Measurements from ENCODE around the gene MYO16. TPM values are rescaled to one million over a fixed set of nuclear protein-coding genes. Genes with fewer than 3 reads are reported as not detected.

MYO16 gene
- total RNA-seq, 1 experiment from 2014 or later, result not detected

- no peak overlapping the region for H3K4me3 Mint-ChIP-seq
- no peaks in the 10 kb centered on the region for H3K9me3 Mint-ChIP-seq
Measured at GRCh38 chr13:109074436-109074835, 445.0 kb downstream of the MYO16 start.

More at GRCh38 chr13:109074436-109074835, 445.0 kb downstream of the MYO16 start:
- H3K18ac ChIP-seq (ENCODE audit: insufficient read length, low read depth, low read length), result no peak overlapping the region
- H2BK12ac ChIP-seq (ENCODE audit: insufficient read length, low read depth, low read length), result no peak overlapping the region
- H3K14ac ChIP-seq (ENCODE audit: insufficient read depth, low read length), result no peak overlapping the region
- H3K9ac ChIP-seq (ENCODE audit: extremely low read depth, insufficient read length, low read length), result no peak overlapping the region
- no peak overlapping the region for H2AK5ac ChIP-seq (ENCODE audit: insufficient read length, low read length)
- H2BK120ac ChIP-seq (ENCODE audit: low read depth, low read length, poor library complexity, severe bottlenecking), result no peak overlapping the region
- Mint-ChIP-seq H3K27me3 (ENCODE audit: low read depth) (no peaks in the 10 kb centered on the region), H3K36me3 (ENCODE audit: insufficient read depth in 1 of 3, low read depth in 3 of 3) (no peaks in the 10 kb centered on the region), H3K27ac (no peak overlapping the region), H3K4me1 (peaks cover 3 to 4% of the 10 kb centered on the region in 2 experiments; a peak in 3 of 4 replicates)
- no peaks in the 10 kb centered on the region for H3K27me3 ChIP-seq (ENCODE audit: insufficient read depth, low read length)
- H3K27ac ChIP-seq (ENCODE audit: insufficient read length, low read depth, low read length), result no peak overlapping the region
- no peak overlapping the region for H4K91ac ChIP-seq (ENCODE audit: insufficient read length, low read depth, low read length)
- no peak overlapping the region for H4K8ac ChIP-seq (replicated peaks; ENCODE audit: insufficient read length, low read depth, low read length)
- TF ChIP-seq CTCF (conservative IDR thresholded peaks at IDR 0.05), result no peak
- no peaks in the 10 kb centered on the region for H3K79me1 ChIP-seq (ENCODE audit: insufficient read depth, low read depth, low read length, poor library complexity, severe bottlenecking)
- no peak overlapping the region for H3K4me2 ChIP-seq (ENCODE audit: insufficient read depth, insufficient read length, low read length)
- no peak overlapping the region for H2BK20ac ChIP-seq (ENCODE audit: low read depth, low read length, poor library complexity, severe bottlenecking)
- H2BK15ac ChIP-seq (ENCODE audit: low read depth, low read length), result no peak overlapping the region
- H3K23ac ChIP-seq (ENCODE audit: insufficient read length, low read depth, low read length), result no peak overlapping the region
- H4K5ac ChIP-seq (ENCODE audit: insufficient read length, low read depth, low read length), result no peak overlapping the region
- DNase-seq, result no peak
- no CpG with 5 or more reads among the region's 6 CpGs for WGBS (ENCODE audit: extremely low coverage, insufficient read length, low lambda C conversion rate)
- H3K4me1 ChIP-seq (ENCODE audit: insufficient read depth, low read length), result no peaks in the 10 kb centered on the region
- no peak overlapping the region for H2BK5ac ChIP-seq (ENCODE audit: insufficient read length, low read length)
- H3K23me2 ChIP-seq (ENCODE audit: insufficient read length, low read depth, low read length, poor library complexity, severe bottlenecking), result no peaks in the 10 kb centered on the region
- no peaks in the 10 kb centered on the region for H3K9me3 ChIP-seq (ENCODE audit: control insufficient read depth, low read depth, low read length)
- H4K20me1 ChIP-seq (ENCODE audit: control insufficient read depth, insufficient read depth, insufficient read length), result no peaks in the 10 kb centered on the region
- no peaks in the 10 kb centered on the region for H3K79me2 ChIP-seq (ENCODE audit: insufficient read depth, low read length)
- no peak overlapping the region for H3K56ac ChIP-seq (ENCODE audit: insufficient read length, low read depth, low read length)
- no peak overlapping the region for H2AFZ ChIP-seq (ENCODE audit: low read length)
- H3T11ph ChIP-seq (ENCODE audit: low read length), result no peak overlapping the region
- no peak overlapping the region for H3K4ac ChIP-seq (ENCODE audit: low read depth, low read length)
